Adrenal gland (tissue), 5 donors: ENCODE measurements around the gene HTR4.

Experiments
- POLR2A ChIP-seq, 2 donors: fragments of 450-650 bp; IDR thresholded peaks; one replicate each; pipeline ENCODE4 v1.6.1; 2017; ENCODE audit warnings: antibody characterized with exemption in 2 of 2, mild to moderate bottlenecking in 2 of 2, moderate library complexity in 1 of 2
- TF ChIP-seq, protein P1 (sequence below), 6 experiments: fragments of 450-650 bp in 4 of 6; fragments of 200-600 bp in 2 of 6; sonication (generic) in 1 of 6; IDR thresholded peaks; 1 replicate in 5 of 6; 2 replicates in 1 of 6; pipeline versions ENCODE4 v1.5.1 to v1.8.0; 2016 to 2021; ENCODE audit warnings: antibody characterized with exemption in 6 of 6, mild to moderate bottlenecking in 2 of 6, moderate library complexity in 1 of 6
- donor health status: DM: no; HTN: no; CAD: no.

DNA sequence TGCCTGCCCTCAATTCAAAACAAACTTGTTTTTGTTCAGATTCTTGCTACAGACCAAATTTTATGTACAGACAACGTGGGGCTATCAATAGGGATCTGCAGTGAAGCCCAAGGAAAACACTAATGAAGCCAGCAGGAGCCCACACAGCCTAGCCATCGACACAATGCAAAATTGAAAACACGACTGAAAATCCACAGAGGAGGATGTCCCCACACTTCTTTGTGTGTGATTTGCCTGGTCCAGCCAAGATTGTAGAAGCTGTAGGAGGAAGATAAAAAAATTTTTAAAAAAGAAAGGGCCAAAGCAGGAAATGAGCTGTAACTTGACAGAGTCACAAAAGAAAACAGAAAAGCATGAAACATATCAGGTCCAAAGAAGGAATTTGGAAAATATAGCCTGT is 34.8 kb downstream of the HTR4 start:
- TF ChIP-seq, protein P1, sequence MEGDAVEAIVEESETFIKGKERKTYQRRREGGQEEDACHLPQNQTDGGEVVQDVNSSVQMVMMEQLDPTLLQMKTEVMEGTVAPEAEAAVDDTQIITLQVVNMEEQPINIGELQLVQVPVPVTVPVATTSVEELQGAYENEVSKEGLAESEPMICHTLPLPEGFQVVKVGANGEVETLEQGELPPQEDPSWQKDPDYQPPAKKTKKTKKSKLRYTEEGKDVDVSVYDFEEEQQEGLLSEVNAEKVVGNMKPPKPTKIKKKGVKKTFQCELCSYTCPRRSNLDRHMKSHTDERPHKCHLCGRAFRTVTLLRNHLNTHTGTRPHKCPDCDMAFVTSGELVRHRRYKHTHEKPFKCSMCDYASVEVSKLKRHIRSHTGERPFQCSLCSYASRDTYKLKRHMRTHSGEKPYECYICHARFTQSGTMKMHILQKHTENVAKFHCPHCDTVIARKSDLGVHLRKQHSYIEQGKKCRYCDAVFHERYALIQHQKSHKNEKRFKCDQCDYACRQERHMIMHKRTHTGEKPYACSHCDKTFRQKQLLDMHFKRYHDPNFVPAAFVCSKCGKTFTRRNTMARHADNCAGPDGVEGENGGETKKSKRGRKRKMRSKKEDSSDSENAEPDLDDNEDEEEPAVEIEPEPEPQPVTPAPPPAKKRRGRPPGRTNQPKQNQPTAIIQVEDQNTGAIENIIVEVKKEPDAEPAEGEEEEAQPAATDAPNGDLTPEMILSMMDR (IDR thresholded peaks at IDR 0.05): no peak
- no peak for TF ChIP-seq POLR2A (IDR thresholded peaks at IDR 0.05)
